PC-9 (cell line): ENCODE results near the gene WDR7. TPM values are rescaled to one million over a fixed set of nuclear protein-coding genes. Genes with fewer than 3 reads are reported as not detected.

Source experiments
- BruUV-seq: library from RNA; stranded (reverse); fragments of 400-500 nt; replicated peaks from 2 replicates; lab custom pipeline; 2021; lab: Mats Ljungman, UMichigan
- CTCF ChIA-PET: fragments of 300-600 bp; sonication (Branson Sonifier 250); formaldehyde crosslinking; loops from one replicate; lab custom pipeline; 2022; ENCODE audit warnings: antibody characterized with exemption; lab: Charles Lee
- POLR2A ChIA-PET: fragments of 300-600 bp; sonication (Branson Sonifier 250); formaldehyde crosslinking; loops from one replicate; lab custom pipeline; 2022; ENCODE audit warnings: antibody characterized with exemption; ENCODE audit not compliant: unreplicated experiment; lab: Charles Lee
- DNase-seq, 2 experiments: peaks; one replicate each; pipeline versions ENCODE4 v3.0.0 to v3.0.0-alpha.2; 2015 to 2022; ENCODE audit warnings: mixed read lengths in 1 of 2
- H2AFZ ChIP-seq: fragments of 200-600 bp; sonication (generic); 2 replicates; pipeline ENCODE4 v1.8.1; 2017; ENCODE audit warnings: antibody characterized with exemption
- H3F3A ChIP-seq: fragments of 200-600 bp; sonication (generic); 2 replicates; pipeline ENCODE4 v1.8.1; 2017; ENCODE audit warnings: antibody characterized with exemption, mild to moderate bottlenecking, low read depth; ENCODE audit not compliant: insufficient read depth
- H3K27ac ChIP-seq: fragments of 200-600 bp; sonication (generic); 2 replicates; pipeline ENCODE4 v1.6.1; 2016; ENCODE audit warnings: mixed run types
- H3K27me3 ChIP-seq: fragments of 200-600 bp; sonication (generic); 2 replicates; pipeline ENCODE4 v1.6.1; 2016; ENCODE audit warnings: low read depth, mixed run types; ENCODE audit not compliant: insufficient read depth
- H3K36me3 ChIP-seq: fragments of 200-600 bp; sonication (generic); 2 replicates; pipeline ENCODE4 v1.6.1; 2016; ENCODE audit warnings: low read depth, mixed run types
- H3K4me1 ChIP-seq: fragments of 200-600 bp; sonication (generic); replicated peaks from 2 replicates; pipeline ENCODE4 v1.6.1; 2016; ENCODE audit warnings: mixed run types; ENCODE audit not compliant: insufficient read depth
- H3K4me2 ChIP-seq: fragments of 200-600 bp; sonication (generic); 2 replicates; pipeline ENCODE4 v1.6.1; 2017; ENCODE audit warnings: mixed run types
- H3K4me3 ChIP-seq: fragments of 200-600 bp; sonication (generic); 2 replicates; pipeline ENCODE4 v1.6.1; 2016; ENCODE audit warnings: mixed run types
- H3K79me2 ChIP-seq: fragments of 200-600 bp; sonication (generic); 2 replicates; pipeline ENCODE4 v1.6.1; 2017; ENCODE audit warnings: low read depth, mixed run types
- H3K9me2 ChIP-seq: fragments of 200-600 bp; sonication (generic); 2 replicates; pipeline ENCODE4 v1.8.1; 2017; ENCODE audit warnings: mild to moderate bottlenecking; ENCODE audit not compliant: insufficient read depth
- H3K9me3 ChIP-seq: fragments of 200-600 bp; sonication (generic); 2 replicates; pipeline ENCODE4 v1.8.1; 2016; ENCODE audit warnings: low read depth; ENCODE audit not compliant: insufficient read depth
- H4K20me1 ChIP-seq: fragments of 200-600 bp; sonication (generic); 2 replicates; pipeline ENCODE4 v1.8.1; 2017; ENCODE audit not compliant: insufficient read depth
- EZH2 ChIP-seq: fragments of 200-600 bp; sonication (generic); IDR thresholded peaks from 2 replicates; pipeline ENCODE4 v1.8.0; 2017; ENCODE audit warnings: antibody characterized with exemption, low read depth
- intact Hi-C: fragments of 100-400 bp; cut with micrococcal nuclease; formaldehyde crosslinking; loops from one replicate; pipeline ENCODE4 v1.10.0; 2022; ENCODE audit not compliant: unreplicated experiment
- total RNA-seq: library from RNA; stranded (reverse); gene quantifications from 2 replicates; pipeline ENCODE4 v1.2.3, GENCODE V29; 2021
- TF ChIP-seq, protein P1 (sequence below): fragments of 200-600 bp; sonication (generic); conservative IDR thresholded peaks from 2 replicates; pipeline ENCODE4 v1.6.1; 2017; ENCODE audit warnings: mixed run types, antibody characterized with exemption, mild to moderate bottlenecking, moderate library complexity

The WDR7 gene
- total RNA-seq, 1 experiment from 2014 or later: 7.7 TPM

DNA sequence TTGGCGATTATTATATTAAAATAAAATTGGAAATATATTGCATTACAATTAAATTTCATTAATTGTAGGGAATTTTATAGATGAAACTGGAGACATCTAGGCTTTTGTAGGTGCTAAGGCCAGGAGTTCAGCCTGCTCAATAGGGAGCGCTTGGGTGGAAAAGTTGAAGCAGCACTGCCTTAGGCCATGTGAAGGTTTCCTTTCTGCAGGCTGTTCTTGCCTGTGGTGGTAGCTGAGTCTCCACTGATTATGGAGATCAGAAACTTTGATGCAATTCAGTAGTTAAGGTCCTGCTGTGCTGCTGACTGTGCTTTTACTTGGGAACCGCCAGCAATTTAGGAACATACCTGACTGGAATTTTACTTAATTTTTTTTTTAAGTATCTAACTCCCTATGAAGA lies 315.9 kb downstream of the WDR7 start:
- Histone ChIP-seq H3K9me2 (no peaks in the 10 kb centered on the region; the same call in 1 of the 2 replicates), H3K4me2 (no peak overlapping the region), H3K4me1 (no peaks in the 10 kb centered on the region), H3K79me2 (no peaks in the 10 kb centered on the region), H3K4me3 (no peak overlapping the region), H3K27me3 (no peaks in the 10 kb centered on the region), H3K36me3 (no peaks in the 10 kb centered on the region), H3K9me3 (no peaks in the 10 kb centered on the region), H3F3A (no peaks in the 10 kb centered on the region), H2AFZ (no peak overlapping the region), H4K20me1 (no peaks in the 10 kb centered on the region), H3K27ac (no peak overlapping the region)
- TF ChIP-seq, protein P1, sequence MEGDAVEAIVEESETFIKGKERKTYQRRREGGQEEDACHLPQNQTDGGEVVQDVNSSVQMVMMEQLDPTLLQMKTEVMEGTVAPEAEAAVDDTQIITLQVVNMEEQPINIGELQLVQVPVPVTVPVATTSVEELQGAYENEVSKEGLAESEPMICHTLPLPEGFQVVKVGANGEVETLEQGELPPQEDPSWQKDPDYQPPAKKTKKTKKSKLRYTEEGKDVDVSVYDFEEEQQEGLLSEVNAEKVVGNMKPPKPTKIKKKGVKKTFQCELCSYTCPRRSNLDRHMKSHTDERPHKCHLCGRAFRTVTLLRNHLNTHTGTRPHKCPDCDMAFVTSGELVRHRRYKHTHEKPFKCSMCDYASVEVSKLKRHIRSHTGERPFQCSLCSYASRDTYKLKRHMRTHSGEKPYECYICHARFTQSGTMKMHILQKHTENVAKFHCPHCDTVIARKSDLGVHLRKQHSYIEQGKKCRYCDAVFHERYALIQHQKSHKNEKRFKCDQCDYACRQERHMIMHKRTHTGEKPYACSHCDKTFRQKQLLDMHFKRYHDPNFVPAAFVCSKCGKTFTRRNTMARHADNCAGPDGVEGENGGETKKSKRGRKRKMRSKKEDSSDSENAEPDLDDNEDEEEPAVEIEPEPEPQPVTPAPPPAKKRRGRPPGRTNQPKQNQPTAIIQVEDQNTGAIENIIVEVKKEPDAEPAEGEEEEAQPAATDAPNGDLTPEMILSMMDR: no peak
- ChIA-PET CTCF (no interaction called here), POLR2A (no interaction called here)
- no peak for DNase-seq
- intact Hi-C loops: no loop called here
- no TSS peak for BruUV-seq

DNA sequence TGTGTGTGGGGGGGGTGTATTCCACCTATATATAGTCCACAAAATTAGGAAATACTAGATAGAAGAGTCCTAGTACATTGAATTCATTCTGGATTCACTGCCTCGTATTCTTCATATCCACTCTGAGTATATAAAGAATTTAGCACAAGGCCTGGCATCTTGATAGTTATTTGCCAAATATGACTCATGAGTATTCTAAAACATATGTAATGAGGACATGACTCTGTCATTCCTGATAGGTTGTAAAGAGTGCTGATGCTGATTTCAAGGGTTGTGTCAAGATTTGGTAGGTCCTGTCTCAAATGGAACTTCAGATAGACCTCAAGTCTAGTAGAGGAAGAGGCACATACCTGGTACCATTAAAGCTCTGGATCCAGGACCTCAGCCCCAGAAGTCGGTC lies 322.3 kb downstream of the WDR7 start:
- H3K9me3 ChIP-seq: no peaks in the 10 kb centered on the region
- CTCF ChIA-PET: no interaction called here
- no peaks in the 10 kb centered on the region for H3K36me3 ChIP-seq
- no TSS peak for BruUV-seq
- no peaks in the 10 kb centered on the region for H3F3A ChIP-seq
- POLR2A ChIA-PET: no interaction called here
- no peaks in the 10 kb centered on the region for H3K27me3 ChIP-seq
- no peaks in the 10 kb centered on the region for H4K20me1 ChIP-seq
- H2AFZ ChIP-seq: no peak overlapping the region
- no peaks in the 10 kb centered on the region for H3K4me1 ChIP-seq
- no peaks in the 10 kb centered on the region for H3K9me2 ChIP-seq
- no peak overlapping the region for H3K4me2 ChIP-seq
- no peak overlapping the region for H3K4me3 ChIP-seq
- intact Hi-C loops: no loop called here
- TF ChIP-seq EZH2: no peak
- TF ChIP-seq, protein P1: no peak
- no peaks in the 10 kb centered on the region for H3K79me2 ChIP-seq
- DNase-seq: no peak
- no peak overlapping the region for H3K27ac ChIP-seq

DNA sequence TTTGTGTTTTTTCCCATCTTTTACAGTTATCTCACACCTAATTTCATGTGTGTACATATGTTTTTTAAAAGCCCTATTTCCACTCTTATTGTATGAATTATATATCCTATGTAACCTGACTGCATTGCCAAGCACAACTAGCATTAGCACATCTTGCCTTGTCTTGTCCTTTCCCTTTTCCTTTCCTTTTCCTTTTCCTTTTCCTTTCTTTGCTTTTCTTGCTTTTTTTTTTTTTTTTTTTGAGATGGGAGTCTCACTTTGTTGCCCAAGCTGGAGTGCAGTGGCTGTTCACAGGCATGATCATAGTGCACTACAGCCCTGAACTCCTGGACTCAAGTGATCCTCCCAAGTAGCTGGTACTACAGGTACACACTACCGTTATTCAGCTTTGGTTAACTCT lies 323.0 kb downstream of the WDR7 start:
- intact Hi-C loops: no loop called here
- DNase-seq: no peak
- Histone ChIP-seq H3K9me3 (no peaks in the 10 kb centered on the region), H3K27me3 (no peaks in the 10 kb centered on the region), H3K27ac (no peak overlapping the region), H2AFZ (no peak overlapping the region), H3F3A (no peaks in the 10 kb centered on the region), H3K4me1 (no peaks in the 10 kb centered on the region), H3K36me3 (no peaks in the 10 kb centered on the region), H3K4me3 (no peak overlapping the region), H4K20me1 (no peaks in the 10 kb centered on the region), H3K9me2 (no peaks in the 10 kb centered on the region), H3K79me2 (no peaks in the 10 kb centered on the region), H3K4me2 (no peak overlapping the region)
- BruUV-seq: no TSS peak
- CTCF ChIA-PET: no interaction called here
- POLR2A ChIA-PET: no interaction called here
- TF ChIP-seq EZH2: no peak
- TF ChIP-seq, protein P1: no peak
